GM12878 (cell line): Measurements from ENCODE around the gene CARD11. TPM values are rescaled to one million over a fixed set of nuclear protein-coding genes. Genes with fewer than 3 reads are reported as not detected.

ENCODE experiments used
- ATF3 ChIP-seq: IDR thresholded peaks from 2 replicates; pipeline ENCODE4 v1.6.1; 2011; ENCODE audit warnings: low read depth, mild to moderate bottlenecking, low read length, moderate library complexity, borderline replicate concordance; ENCODE audit errors: extremely low read depth
- BCL11A ChIP-seq: IDR thresholded peaks from 2 replicates; pipeline ENCODE4 v1.6.1; 2011; ENCODE audit warnings: low read depth, low read length
- CBFB ChIP-seq: IDR thresholded peaks from 2 replicates; pipeline ENCODE4 v1.6.1; 2016; ENCODE audit warnings: antibody characterized with exemption, low read depth
- CEBPB ChIP-seq, 2 experiments: fragments of 150-350 bp in 1 of 2; IDR thresholded peaks; 2 replicates each; pipeline ENCODE4 v1.6.1; 2012 to 2014; ENCODE audit warnings: low read depth in 2 of 2, low read length in 2 of 2, borderline replicate concordance in 1 of 2, inconsistent platforms in 1 of 2
- CUX1 ChIP-seq: IDR thresholded peaks from 2 replicates; pipeline ENCODE4 v1.6.1; 2012; ENCODE audit warnings: improper control_type of control experiment, low read depth, low read length; ENCODE audit not compliant: insufficient replicate concordance
- E2F4 ChIP-seq: IDR thresholded peaks from 2 replicates; pipeline ENCODE4 v1.6.1; 2012; ENCODE audit warnings: low read depth, low read length, improper control_type of control experiment
- E4F1 ChIP-seq: fragments of 450-650 bp; IDR thresholded peaks from 2 replicates; pipeline ENCODE4 v1.6.1; 2018; ENCODE audit warnings: borderline replicate concordance, mild to moderate bottlenecking; ENCODE audit not compliant: partially characterized antibody
- FOXM1 ChIP-seq: IDR thresholded peaks from 2 replicates; pipeline ENCODE4 v1.6.1; 2012; ENCODE audit warnings: low read depth, mild to moderate bottlenecking, inconsistent platforms, low read length, moderate library complexity
- IRF3 ChIP-seq: fragments of 450-650 bp; IDR thresholded peaks from 2 replicates; pipeline ENCODE4 v1.6.1; 2014; ENCODE audit warnings: mild to moderate bottlenecking
- IRF4 ChIP-seq: IDR thresholded peaks from 2 replicates; pipeline ENCODE4 v1.6.1; 2011; ENCODE audit warnings: low read depth, low read length
- NFYB ChIP-seq: IDR thresholded peaks from 2 replicates; pipeline ENCODE4 v1.6.1; 2011; ENCODE audit warnings: low read depth, mild to moderate bottlenecking, low read length, improper control_type of control experiment, moderate library complexity; ENCODE audit not compliant: insufficient read depth
- POLR2AphosphoS5 ChIP-seq: IDR thresholded peaks from 2 replicates; pipeline ENCODE4 v1.6.1; 2011; ENCODE audit warnings: mild to moderate bottlenecking, low read length, inconsistent platforms
- RUNX3 ChIP-seq: IDR thresholded peaks from 2 replicates; pipeline ENCODE4 v1.6.1; 2012; ENCODE audit warnings: low read length, inconsistent platforms
- SMARCA5 ChIP-seq: fragments of 450-650 bp; IDR thresholded peaks from 2 replicates; pipeline ENCODE4 v1.6.1; 2017; ENCODE audit warnings: mild to moderate bottlenecking
- SUZ12 ChIP-seq: fragments of 200-600 bp; sonication (generic); IDR thresholded peaks from one replicate; pipeline ENCODE4 v1.6.1; 2018; ENCODE audit warnings: antibody characterized with exemption, mild to moderate bottlenecking; ENCODE audit not compliant: unreplicated experiment
- TARDBP ChIP-seq: IDR thresholded peaks from 2 replicates; pipeline ENCODE4 v1.6.1; 2016; ENCODE audit warnings: borderline replicate concordance
- ZBTB33 ChIP-seq: fragments of 450-650 bp; IDR thresholded peaks from 2 replicates; pipeline ENCODE4 v1.6.1; 2017; ENCODE audit warnings: mild to moderate bottlenecking
- polyA plus RNA-seq, 11 experiments: library from polyadenylated mRNA; depleted of rRNA in 4 of 11; unstranded in 6 of 11; stranded (reverse) in 5 of 11; fragments of >200 nt; fragmentation: Nextera tagmentation in 4 of 11; fragmentation: Illumina TruSeq in 1 of 11; extraction: Ambion mirVana in 4 of 11; extraction: Trizol in 1 of 11; gene quantifications; 1 replicate in 1 of 11; 2 replicates in 10 of 11; pipeline versions ENCODE4 v1.2.1 to v1.2.3, GENCODE V29; 2011 to 2016; ENCODE audit warnings: inconsistent platforms in 2 of 11, missing spikeins in 2 of 11, low read depth in 1 of 11
- total RNA-seq, 4 experiments: library from RNA; depleted of rRNA in 3 of 4; stranded (reverse); fragments of >200 nt in 3 of 4; fragmentation: Illumina TruSeq in 1 of 4; extraction: Trizol in 1 of 4; gene quantifications; 2 replicates each; pipeline versions ENCODE4 v1.2.1 to v1.2.3, GENCODE V29; 2013 to 2021

CARD11 gene
- total and polyA plus RNA-seq, 10 of the 15 experiments (the other 5 are each of a cell fraction or from before 2014, with no cell fraction given) = 0.27 to 72.0 (median 28.4) TPM

GRCh38 chr7:2978408-2978807 lies 65.3 kb downstream of the CARD11 start (continued):
- TF ChIP-seq FOXM1 (peak; percentile 76; the same call in 1 of the 2 replicates), SMARCA5 (no peak; the same call in 1 of the 2 replicates), ATF3 (no peak), E4F1 (peak; percentile 23), BCL11A (peak; percentile 68), E2F4 (no peak), TARDBP (no peak), POLR2AphosphoS5 (no peak), NFYB (no peak), IRF3 (no peak), RUNX3 (peak; percentile 64), ZBTB33 (no peak), SUZ12 (no peak), CEBPB (IDR thresholded peaks at IDR 0.05; ENCODE audit: borderline replicate concordance in 1 of 2, low read depth in 2 of 2, low read length in 2 of 2) (no peak), CBFB (no peak), CUX1 (no peak), IRF4 (peak; percentile 55; the same call in 1 of the 2 replicates)
